HepG2 (cell line): ENCODE data around the gene ALPK3. TPM values are rescaled to one million over a fixed set of nuclear protein-coding genes. Genes with fewer than 3 reads are reported as not detected.
A peak's percentile ranks its signal among the peaks of the same experiment; 100 is the strongest.

Source experiments
- ESRRA ChIP-seq: sonication (generic); formaldehyde crosslinking; IDR thresholded peaks from 2 replicates; pipeline ENCODE4 v1.5.1; 2020; ENCODE audit warnings: mild to moderate bottlenecking, low read depth, missing genetic modification reagents
- ETV5 ChIP-seq: IDR thresholded peaks from 2 replicates; pipeline ENCODE4 v1.6.1; 2018; ENCODE audit warnings: missing biosample characterization, missing genetic modification reagents, inconsistent platforms, borderline replicate concordance
- GTF3A ChIP-seq: sonication (generic); formaldehyde crosslinking; conservative IDR thresholded peaks from 2 replicates; pipeline ENCODE4 v1.4.0; 2020; ENCODE audit warnings: mild to moderate bottlenecking, missing genetic modification reagents
- KLF11 ChIP-seq: IDR thresholded peaks from 2 replicates; pipeline ENCODE4 v1.6.1; 2016; ENCODE audit warnings: missing compliant biosample characterization
- NRL ChIP-seq: sonication (generic); formaldehyde crosslinking; IDR thresholded peaks from 2 replicates; pipeline ENCODE4 v1.5.0; 2020; ENCODE audit warnings: missing genetic modification reagents, mild to moderate bottlenecking, moderate library complexity, borderline replicate concordance
- RCOR2 ChIP-seq: IDR thresholded peaks from 2 replicates; pipeline ENCODE4 v1.6.1; 2016; ENCODE audit warnings: missing biosample characterization, missing genetic modification reagents
- SMAD9 ChIP-seq: sonication (generic); formaldehyde crosslinking; IDR thresholded peaks from 2 replicates; pipeline ENCODE4 v1.5.1; 2020; ENCODE audit warnings: mild to moderate bottlenecking, missing genetic modification reagents
- SSRP1 ChIP-seq: IDR thresholded peaks from 2 replicates; pipeline ENCODE4 v1.6.1; 2016; ENCODE audit warnings: control low read depth
- TBL1XR1 ChIP-seq: fragments of 150-350 bp; IDR thresholded peaks from 2 replicates; pipeline ENCODE4 v1.6.1; 2014; ENCODE audit warnings: borderline replicate concordance, low read length; ENCODE audit not compliant: partially characterized antibody
- TCF12 ChIP-seq, 2 experiments: fragments of 450-650 bp in 1 of 2; sonication (generic) in 1 of 2; formaldehyde crosslinking in 1 of 2; IDR thresholded peaks; 2 replicates each; pipeline versions ENCODE4 v1.6.1 to v1.8.0; 2017 to 2022; ENCODE audit warnings: antibody characterized with exemption in 1 of 2, mild to moderate bottlenecking in 1 of 2, missing genetic modification reagents in 1 of 2, moderate library complexity in 1 of 2
- YEATS2 ChIP-seq: sonication (generic); formaldehyde crosslinking; IDR thresholded peaks from 2 replicates; pipeline ENCODE4 v1.4.0; 2020; ENCODE audit warnings: missing genetic modification reagents, borderline replicate concordance
- ZFP91 ChIP-seq: sonication (generic); formaldehyde crosslinking; IDR thresholded peaks from 2 replicates; pipeline ENCODE4 v1.9.0; 2022; ENCODE audit warnings: missing genetic modification reagents, mild to moderate bottlenecking, borderline replicate concordance
- ZIK1 ChIP-seq: sonication (generic); formaldehyde crosslinking; IDR thresholded peaks from 2 replicates; pipeline ENCODE4 v1.5.0; 2020; ENCODE audit warnings: mild to moderate bottlenecking, low read depth, missing genetic modification reagents, borderline replicate concordance
- ZNF292 ChIP-seq: sonication (generic); formaldehyde crosslinking; IDR thresholded peaks from 2 replicates; pipeline ENCODE4 v1.8.1; 2022; ENCODE audit warnings: mild to moderate bottlenecking, low read depth, missing genetic modification reagents, borderline replicate concordance
- ZNF468 ChIP-seq: sonication (generic); formaldehyde crosslinking; IDR thresholded peaks from 2 replicates; pipeline ENCODE4 v1.8.0; 2022; ENCODE audit warnings: mild to moderate bottlenecking, moderate library complexity, missing genetic modification reagents
- ZNF83 ChIP-seq: sonication (generic); formaldehyde crosslinking; IDR thresholded peaks from 2 replicates; pipeline ENCODE4 v1.4.0; 2020; ENCODE audit warnings: missing genetic modification reagents, mild to moderate bottlenecking, borderline replicate concordance
- ZSCAN29 ChIP-seq: sonication (generic); formaldehyde crosslinking; conservative IDR thresholded peaks from 2 replicates; pipeline ENCODE4 v1.4.0; 2020; ENCODE audit warnings: mild to moderate bottlenecking, missing genetic modification reagents
- polyA plus RNA-seq, 8 experiments: library from polyadenylated mRNA; depleted of rRNA in 3 of 8; stranded (reverse) in 7 of 8; unstranded in 1 of 8; fragments of >200 nt; fragmentation: Illumina TruSeq in 4 of 8; extraction: Trizol in 4 of 8; gene quantifications; 2 replicates each; pipeline versions ENCODE4 v1.2.1 to v1.2.3, GENCODE V29; 2011 to 2016; ENCODE audit warnings: low read depth in 4 of 8, missing spikeins in 1 of 8, mixed read lengths in 1 of 8; ENCODE audit not compliant: insufficient read depth in 1 of 8
- total RNA-seq, 5 experiments: library from RNA; depleted of rRNA; stranded (reverse); fragments of >200 nt; fragmentation: Illumina TruSeq; extraction: Trizol; gene quantifications; 2 replicates each; pipeline ENCODE4 v1.2.3, GENCODE V29; 2016; ENCODE audit warnings: low read depth in 1 of 5
- TF ChIP-seq, protein P1 (sequence below): sonication (generic); formaldehyde crosslinking; IDR thresholded peaks from 2 replicates; pipeline ENCODE4 v1.4.0; 2020; ENCODE audit warnings: mild to moderate bottlenecking, missing genetic modification reagents
- TF ChIP-seq, protein P2 (sequence below): sonication (generic); formaldehyde crosslinking; IDR thresholded peaks from 2 replicates; pipeline ENCODE4 v1.4.0; 2020; ENCODE audit warnings: missing genetic modification reagents, borderline replicate concordance
- TF ChIP-seq, protein P3 (sequence below), 2 experiments: sonication (generic) in 1 of 2; formaldehyde crosslinking in 1 of 2; IDR thresholded peaks; 2 replicates each; pipeline versions ENCODE4 v1.4.0 to v1.6.1; 2018 to 2020; ENCODE audit warnings: missing genetic modification reagents in 2 of 2, borderline replicate concordance in 1 of 2, low read depth in 1 of 2, mild to moderate bottlenecking in 1 of 2, missing biosample characterization in 1 of 2

The ALPK3 gene
- total and polyA plus RNA-seq, 2 of the 13 experiments (the other 11 are each of a cell fraction or from before 2014, with no cell fraction given) = 0.04 to 0.42 TPM

DNA sequence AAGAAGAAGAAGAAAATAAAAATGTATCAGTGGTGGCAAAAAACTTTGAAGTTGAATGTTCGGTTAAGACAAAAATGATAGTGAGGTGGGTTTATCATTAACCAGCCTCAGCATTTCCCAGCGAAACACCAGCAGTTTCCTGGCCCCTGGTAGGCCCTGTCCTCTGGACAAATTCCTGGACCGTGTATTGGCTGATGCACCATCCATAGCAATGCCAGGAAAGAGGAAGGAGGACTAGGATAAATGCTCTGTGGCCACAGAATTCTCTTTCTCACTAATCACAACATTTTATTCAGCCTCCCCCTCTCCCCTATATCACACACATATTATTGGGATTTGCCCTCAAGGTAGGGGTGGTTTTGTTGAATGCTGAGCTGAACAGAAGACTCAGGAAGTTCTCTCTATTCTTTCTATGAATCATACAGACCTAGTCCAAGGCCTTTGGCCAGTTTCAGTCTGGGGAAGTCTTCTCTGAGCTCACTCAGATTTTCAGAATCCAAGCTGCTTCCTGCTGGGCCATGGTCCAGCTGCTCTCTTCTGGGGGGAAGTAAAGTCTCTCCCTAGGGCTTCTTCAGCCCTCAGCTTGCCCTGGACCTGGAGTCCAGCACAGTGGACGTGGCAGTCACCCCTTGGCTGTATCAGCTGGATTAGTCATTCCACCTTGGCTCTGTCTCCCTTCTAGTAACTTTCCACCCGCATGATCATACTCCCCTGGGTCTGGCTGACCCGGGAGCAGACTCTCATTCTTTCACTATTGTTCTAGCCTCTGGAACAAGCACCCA is 94.9 kb downstream of the ALPK3 start (continued):
- TF ChIP-seq, protein P1, sequence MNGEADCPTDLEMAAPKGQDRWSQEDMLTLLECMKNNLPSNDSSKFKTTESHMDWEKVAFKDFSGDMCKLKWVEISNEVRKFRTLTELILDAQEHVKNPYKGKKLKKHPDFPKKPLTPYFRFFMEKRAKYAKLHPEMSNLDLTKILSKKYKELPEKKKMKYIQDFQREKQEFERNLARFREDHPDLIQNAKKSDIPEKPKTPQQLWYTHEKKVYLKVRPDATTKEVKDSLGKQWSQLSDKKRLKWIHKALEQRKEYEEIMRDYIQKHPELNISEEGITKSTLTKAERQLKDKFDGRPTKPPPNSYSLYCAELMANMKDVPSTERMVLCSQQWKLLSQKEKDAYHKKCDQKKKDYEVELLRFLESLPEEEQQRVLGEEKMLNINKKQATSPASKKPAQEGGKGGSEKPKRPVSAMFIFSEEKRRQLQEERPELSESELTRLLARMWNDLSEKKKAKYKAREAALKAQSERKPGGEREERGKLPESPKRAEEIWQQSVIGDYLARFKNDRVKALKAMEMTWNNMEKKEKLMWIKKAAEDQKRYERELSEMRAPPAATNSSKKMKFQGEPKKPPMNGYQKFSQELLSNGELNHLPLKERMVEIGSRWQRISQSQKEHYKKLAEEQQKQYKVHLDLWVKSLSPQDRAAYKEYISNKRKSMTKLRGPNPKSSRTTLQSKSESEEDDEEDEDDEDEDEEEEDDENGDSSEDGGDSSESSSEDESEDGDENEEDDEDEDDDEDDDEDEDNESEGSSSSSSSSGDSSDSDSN (CRISPR knock-in tag) = no peak
- TF ChIP-seq ZNF292 (peak; percentile 25; the same call in 1 of the 2 replicates), ZNF83 (CRISPR knock-in tag) (no peak), YEATS2 (CRISPR knock-in tag) (peak; percentile 43; the same call in 1 of the 2 replicates), RCOR2 (peak; percentile 60), ZIK1 (CRISPR knock-in tag) (peak; percentile 54; the same call in 1 of the 2 replicates), TBL1XR1 (no peak), ESRRA (CRISPR knock-in tag) (0 out of 2 replicates have a peak, but pooled peaks have one; percentile 55), SMAD9 (CRISPR knock-in tag) (no peak), ZSCAN29 (CRISPR knock-in tag) (no peak), ZFP91 (CRISPR knock-in tag) (peak; percentile 2; the same call in 1 of the 2 replicates), KLF11 (no peak), NRL (CRISPR knock-in tag) (no peak), ETV5 (CRISPR knock-in tag) (peak; percentile 21; the same call in 1 of the 2 replicates), GTF3A (CRISPR knock-in tag) (no peak), ZNF468 (CRISPR knock-in tag) (no peak), TCF12 (IDR thresholded peaks at IDR 0.05) (no peak), TCF12 (CRISPR knock-in tag; IDR thresholded peaks at IDR 0.05) (no peak), SSRP1 (CRISPR knock-in tag) (0 out of 2 replicates have a peak, but pooled peaks have one; percentile 18)
- TF ChIP-seq, protein P2, sequence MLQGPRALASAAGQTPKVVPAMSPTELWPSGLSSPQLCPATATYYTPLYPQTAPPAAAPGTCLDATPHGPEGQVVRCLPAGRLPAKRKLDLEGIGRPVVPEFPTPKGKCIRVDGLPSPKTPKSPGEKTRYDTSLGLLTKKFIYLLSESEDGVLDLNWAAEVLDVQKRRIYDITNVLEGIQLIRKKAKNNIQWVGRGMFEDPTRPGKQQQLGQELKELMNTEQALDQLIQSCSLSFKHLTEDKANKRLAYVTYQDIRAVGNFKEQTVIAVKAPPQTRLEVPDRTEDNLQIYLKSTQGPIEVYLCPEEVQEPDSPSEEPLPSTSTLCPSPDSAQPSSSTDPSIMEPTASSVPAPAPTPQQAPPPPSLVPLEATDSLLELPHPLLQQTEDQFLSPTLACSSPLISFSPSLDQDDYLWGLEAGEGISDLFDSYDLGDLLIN (CRISPR knock-in tag) = 0 out of 2 replicates have a peak, but pooled peaks have one; percentile 29
- TF ChIP-seq, protein P3, sequence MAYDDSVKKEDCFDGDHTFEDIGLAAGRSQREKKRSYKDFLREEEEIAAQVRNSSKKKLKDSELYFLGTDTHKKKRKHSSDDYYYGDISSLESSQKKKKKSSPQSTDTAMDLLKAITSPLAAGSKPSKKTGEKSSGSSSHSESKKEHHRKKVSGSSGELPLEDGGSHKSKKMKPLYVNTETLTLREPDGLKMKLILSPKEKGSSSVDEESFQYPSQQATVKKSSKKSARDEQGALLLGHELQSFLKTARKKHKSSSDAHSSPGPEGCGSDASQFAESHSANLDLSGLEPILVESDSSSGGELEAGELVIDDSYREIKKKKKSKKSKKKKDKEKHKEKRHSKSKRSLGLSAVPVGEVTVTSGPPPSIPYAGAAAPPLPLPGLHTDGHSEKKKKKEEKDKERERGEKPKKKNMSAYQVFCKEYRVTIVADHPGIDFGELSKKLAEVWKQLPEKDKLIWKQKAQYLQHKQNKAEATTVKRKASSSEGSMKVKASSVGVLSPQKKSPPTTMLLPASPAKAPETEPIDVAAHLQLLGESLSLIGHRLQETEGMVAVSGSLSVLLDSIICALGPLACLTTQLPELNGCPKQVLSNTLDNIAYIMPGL (CRISPR knock-in tag; IDR thresholded peaks at IDR 0.05; ENCODE audit: borderline replicate concordance in 1 of 2, low read depth in 1 of 2) = peak in 1 of 2 experiments; percentile 43; a peak in 1 of 4 replicates
